ENCODE data around the gene ZNF385A.

GRCh38 chr12:54358945-54359761 lies 25.4 kb downstream of the ZNF385A start:
- TF ChIP-seq CTCF (conservative IDR thresholded peaks at IDR 0.05; ENCODE audit: low read length), result no peak
- no peak for TF ChIP-seq EZH2phosphoT487 (IDR thresholded peaks at IDR 0.05; ENCODE audit: borderline replicate concordance, low read depth, low read length)

Measured in OCI-LY7 (cell line).